Upper lobe of left lung (tissue), 6 donors: ENCODE measurements around the gene PGAP6. TPM values are rescaled to one million over a fixed set of nuclear protein-coding genes. Genes with fewer than 3 reads are reported as not detected.
"Not testable (repeated sequence)": the region's sequence is repeated elsewhere in the genome, so short reads cannot be mapped to it uniquely, and the experiment has no call there.

Experiments used
- ATAC-seq, 2 donors: fragments of 200-7000 bp; cut with Tn5 transposase; one replicate each; pipeline ENCODE4 v1.9.1; 2022; ENCODE audit warnings: mild to moderate bottlenecking in 2 of 2, moderate library complexity in 2 of 2; ENCODE audit not compliant: low FRiP score in 2 of 2
- DNase-seq, 2 donors: peaks; one replicate each; pipeline ENCODE4 v3.0.0-alpha.2; 2019 to 2020
- H3K27ac ChIP-seq, 4 donors: fragments of 200-600 bp; sonication (generic); one replicate each; pipeline ENCODE4 v1.5.1; 2016 to 2019
- H3K27me3 ChIP-seq, 4 donors: fragments of 200-600 bp; sonication (generic); one replicate each; pipeline ENCODE4 v1.5.1; 2017 to 2019
- H3K36me3 ChIP-seq, 4 donors: fragments of 200-600 bp; sonication (generic); one replicate each; pipeline ENCODE4 v1.5.1; 2016 to 2019
- H3K4me1 ChIP-seq, 4 donors: fragments of 200-600 bp; sonication (generic); one replicate each; pipeline ENCODE4 v1.5.1; 2018 to 2019
- H3K4me3 ChIP-seq, 4 donors: fragments of 200-600 bp; sonication (generic); one replicate each; pipeline ENCODE4 v1.5.1; 2017 to 2019; ENCODE audit warnings: mild to moderate bottlenecking in 2 of 4, moderate library complexity in 1 of 4
- H3K9me3 ChIP-seq, 4 donors: fragments of 200-600 bp; sonication (generic); one replicate each; pipeline ENCODE4 v1.5.1; 2018 to 2019
- CTCF ChIP-seq, 6 experiments: fragments of 450-650 bp in 4 of 6; fragments of 200-600 bp in 2 of 6; sonication (generic) in 2 of 6; IDR thresholded peaks; one replicate each; pipeline ENCODE4 v1.5.1; 2016 to 2019; ENCODE audit warnings: antibody characterized with exemption in 6 of 6
- EP300 ChIP-seq, 4 donors: sonication (generic); formaldehyde crosslinking; IDR thresholded peaks; one replicate each; pipeline ENCODE4 v1.5.1; 2017; ENCODE audit warnings: antibody characterized with exemption in 4 of 4, control low read depth in 2 of 4
- POLR2A ChIP-seq, 4 donors: fragments of 450-650 bp; IDR thresholded peaks; one replicate each; pipeline ENCODE4 v1.5.1; 2016 to 2017; ENCODE audit warnings: antibody characterized with exemption in 4 of 4, mild to moderate bottlenecking in 2 of 4
- POLR2AphosphoS5 ChIP-seq, 2 donors: sonication (generic); formaldehyde crosslinking; IDR thresholded peaks; one replicate each; pipeline ENCODE4 v1.5.1; 2017; ENCODE audit warnings: antibody characterized with exemption in 2 of 2
- WGBS, 2 donors: methylation state at CpG; one replicate each; pipeline ENCODE4 v1.1.5; 2017 to 2018; 5-methylcytosine and 5-hydroxymethylcytosine counted together
- total RNA-seq, 6 donors: library from RNA; depleted of rRNA in 4 of 6; stranded (reverse); fragments of >200 nt in 4 of 6; gene quantifications; one replicate each; pipeline versions ENCODE4 v1.1.0 to v1.2.1, GENCODE V29; 2016 to 2021
- donor health status: DM: no; HTN: no; CAD: no; lungs with moderate emphysema.
- donor health status: DM: no; HTN: yes; CAD: no; lungs with severe emphysema.

Gene PGAP6
- total RNA-seq, 6 donors from 2014 or later: 27.9 to 150 (median 96.4) TPM

DNA sequence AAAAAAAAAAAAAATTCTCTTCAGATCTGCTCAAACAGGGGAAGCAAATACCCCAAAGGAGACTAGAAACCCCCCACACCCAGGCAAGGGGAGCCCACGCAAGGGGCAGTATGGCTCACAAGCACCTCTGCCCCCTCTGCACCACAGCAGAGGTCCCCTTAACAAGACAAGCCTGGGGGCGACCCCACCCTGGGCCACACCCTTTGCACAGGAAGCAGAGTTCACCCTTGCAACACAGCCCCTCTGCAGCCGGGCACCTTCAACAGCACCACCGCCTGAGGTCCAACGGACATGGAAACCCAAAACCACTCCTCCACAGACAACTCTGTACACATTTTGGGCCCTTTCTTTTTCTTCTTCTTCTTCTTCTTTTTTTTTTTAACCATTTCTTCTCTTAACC is 42.1 kb downstream of the PGAP6 start:
- Histone ChIP-seq H3K4me3 (no peak overlapping the region), H3K27me3 (no peaks in the 10 kb centered on the region), H3K9me3 (no peaks in the 10 kb centered on the region), H3K27ac (peak overlapping the region in 1 of 4 donors; percentile 44), H3K36me3 (peaks cover 0 to 7% (median 2%) of the 10 kb centered on the region in 4 donors), H3K4me1 (peaks cover 7 to 66% (median 20%) of the 10 kb centered on the region in 4 donors)
- WGBS, 2 donors: 36 to 49% methylated on average over 5 of the region's 5 CpGs
- DNase-seq: no peak
- TF ChIP-seq CTCF (IDR thresholded peaks at IDR 0.05) (no peak), POLR2AphosphoS5 (IDR thresholded peaks at IDR 0.05) (no peak)
- ATAC-seq: no peak

DNA sequence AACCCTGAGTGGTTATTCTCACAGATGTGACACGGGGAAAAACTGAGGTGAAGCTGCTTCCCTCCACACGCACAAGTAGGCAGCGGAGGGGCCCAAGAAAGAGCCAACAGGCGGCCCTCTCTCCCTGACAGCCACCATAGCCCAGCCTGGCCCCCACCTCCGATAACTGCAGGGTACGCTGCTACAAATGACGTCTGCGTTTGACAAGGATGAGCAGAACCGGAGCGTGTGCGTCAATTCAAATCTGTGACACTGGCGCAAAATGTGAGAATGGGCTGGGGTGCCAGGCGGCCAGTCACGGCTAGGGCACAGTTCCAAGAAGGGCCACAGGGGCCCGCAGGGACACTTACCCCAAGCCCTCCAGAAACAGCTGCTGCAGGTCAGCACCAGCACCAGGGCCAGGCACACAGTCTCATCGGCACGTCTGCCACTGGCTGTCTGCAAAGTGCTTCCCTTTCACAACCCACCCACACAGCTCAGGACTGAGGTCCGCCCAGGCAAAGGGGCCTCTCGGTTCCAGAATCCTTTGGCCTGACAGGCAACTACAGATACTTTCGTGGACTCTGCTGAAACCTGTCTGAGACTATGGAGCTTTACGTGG is 43.7 kb downstream of the PGAP6 start:
- 76 to 79% methylated on average over 18 to 20 of the region's 21 CpGs for WGBS, 2 donors
- H3K27me3 ChIP-seq: no peaks in the 10 kb centered on the region
- DNase-seq: no peak
- ATAC-seq: peak in 1 of 2 donors; percentile 27
- TF ChIP-seq POLR2A (IDR thresholded peaks at IDR 0.05) (no peak), POLR2AphosphoS5 (IDR thresholded peaks at IDR 0.05) (no peak), CTCF (IDR thresholded peaks at IDR 0.05) (no peak), EP300 (IDR thresholded peaks at IDR 0.05) (no peak)
- H3K36me3 ChIP-seq: peaks cover 0 to 4% (median 2%) of the 10 kb centered on the region in 4 donors
- H3K27ac ChIP-seq: no peak overlapping the region
- no peaks in the 10 kb centered on the region for H3K9me3 ChIP-seq
- no peak overlapping the region for H3K4me3 ChIP-seq
- peaks cover 7 to 60% (median 20%) of the 10 kb centered on the region in 4 donors for H3K4me1 ChIP-seq

DNA sequence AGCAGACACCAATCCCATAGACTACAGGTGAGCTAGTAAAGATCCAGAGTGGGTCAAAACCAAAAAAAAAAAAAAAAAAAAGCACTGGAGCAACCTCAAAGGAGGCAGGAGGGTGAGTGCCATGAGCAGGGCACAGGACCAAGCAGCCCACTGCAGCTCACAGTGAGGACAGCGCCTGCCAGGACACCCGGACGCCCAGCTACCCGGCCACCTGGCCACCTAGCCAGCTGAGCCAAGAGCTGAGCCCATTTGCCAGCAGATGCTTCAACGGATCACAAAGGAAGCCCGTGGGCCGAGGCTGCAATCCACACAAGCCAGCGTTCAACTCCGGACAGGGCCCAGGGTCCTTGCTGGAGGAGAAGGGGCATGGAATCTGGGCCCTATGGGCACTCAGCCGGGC is 44.3 kb downstream of the PGAP6 start:
- ATAC-seq: peak in 1 of 2 donors; percentile 17
- Histone ChIP-seq H3K27ac (no peak overlapping the region), H3K27me3 (no peaks in the 10 kb centered on the region), H3K9me3 (no peaks in the 10 kb centered on the region), H3K4me3 (no peak overlapping the region), H3K4me1 (peaks cover 7 to 58% (median 20%) of the 10 kb centered on the region in 4 donors), H3K36me3 (peaks cover 0 to 4% (median 1%) of the 10 kb centered on the region in 4 donors)
- WGBS, 2 donors: 68 to 81% methylated on average over 6 to 10 of the region's 10 CpGs
- TF ChIP-seq POLR2AphosphoS5 (IDR thresholded peaks at IDR 0.05): no peak
- no peak for TF ChIP-seq EP300 (IDR thresholded peaks at IDR 0.05)
- TF ChIP-seq POLR2A (IDR thresholded peaks at IDR 0.05): no peak
- no peak for TF ChIP-seq CTCF (IDR thresholded peaks at IDR 0.05)
- DNase-seq: no peak

- WGBS, 2 donors: 70 to 71% methylated on average over 11 of the region's 11 CpGs
- DNase-seq (peak in 1 of 2 donors; percentile 72), ATAC-seq (no peak)
- Histone ChIP-seq H3K4me1 (peaks cover 7 to 52% (median 22%) of the 10 kb centered on the region in 4 donors), H3K27ac (no peak overlapping the region), H3K36me3 (peaks cover 0 to 1% (median 0%) of the 10 kb centered on the region in 4 donors), H3K9me3 (no peaks in the 10 kb centered on the region), H3K4me3 (no peak overlapping the region), H3K27me3 (no peaks in the 10 kb centered on the region)
- TF ChIP-seq POLR2A (IDR thresholded peaks at IDR 0.05): no peak
- no peak for TF ChIP-seq EP300 (IDR thresholded peaks at IDR 0.05)
- TF ChIP-seq POLR2AphosphoS5 (IDR thresholded peaks at IDR 0.05): no peak
- TF ChIP-seq CTCF (IDR thresholded peaks at IDR 0.05): no peak
Measured at GRCh38 chr16:336269-336668, 45.5 kb downstream of the PGAP6 start.

GRCh38 chr16:334861-335632 is 46.7 kb downstream of the PGAP6 start:
- ATAC-seq: not testable (repeated sequence)
- H3K4me1 ChIP-seq: peaks cover 11 to 48% (median 22%) of the 10 kb centered on the region in 4 donors
- 85 to 87% methylated on average over 9 to 11 of the region's 11 CpGs for WGBS, 2 donors

DNA sequence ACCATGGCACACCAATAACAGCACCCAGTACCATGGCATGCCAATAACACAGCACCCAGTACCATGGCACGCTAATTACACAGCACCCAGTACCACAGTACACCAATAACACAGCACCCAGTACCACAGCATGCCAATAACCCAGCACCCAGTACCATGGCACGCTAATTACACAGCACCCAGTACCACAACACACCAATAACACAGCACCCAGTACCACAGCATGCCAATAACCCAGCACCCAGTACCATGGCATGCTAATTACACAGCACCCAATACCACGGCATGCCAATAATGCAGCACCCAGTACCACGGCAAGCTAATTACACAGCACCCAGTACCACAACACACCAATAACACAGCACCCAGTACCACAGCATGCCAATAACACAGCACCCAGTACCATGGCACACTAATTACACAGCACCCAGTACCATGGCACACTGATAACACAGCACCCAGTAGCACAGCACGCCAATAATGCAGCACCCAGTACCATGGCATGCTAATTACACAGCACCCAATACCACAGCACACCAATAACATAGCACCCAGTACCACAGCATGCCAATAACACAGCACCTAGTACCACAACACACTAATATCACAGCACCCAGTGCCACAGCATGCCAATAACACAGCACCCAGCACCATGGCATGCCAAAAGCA is 47.5 kb downstream of the PGAP6 start:
- H3K9me3 ChIP-seq, H3K27me3 ChIP-seq, H3K4me3 ChIP-seq, ATAC-seq, DNase-seq, H3K36me3 ChIP-seq, H3K27ac ChIP-seq: not testable (repeated sequence)
- WGBS, 2 donors: 81 to 85% methylated on average over 5 of the region's 5 CpGs
- H3K4me1 ChIP-seq: peaks cover 8 to 40% (median 17%) of the 10 kb centered on the region in 4 donors

More at GRCh38 chr16:334861-335632, 46.7 kb downstream of the PGAP6 start:
- not testable (repeated sequence) for H3K9me3 ChIP-seq, DNase-seq, H3K36me3 ChIP-seq, H3K27me3 ChIP-seq, H3K4me3 ChIP-seq, H3K27ac ChIP-seq
